HG02938 (cell line): ENCODE measurements around the gene DHX40.
"Not testable (repeated sequence)": the region's sequence is repeated elsewhere in the genome, so short reads cannot be mapped to it uniquely, and the experiment has no call there.

ENCODE experiments used
- ATAC-seq: cut with Tn5 transposase; IDR thresholded peaks from one replicate; pipeline ENCODE4 v1.9.1; 2021; ENCODE audit warnings: mild to moderate bottlenecking, moderate library complexity; ENCODE audit not compliant: unreplicated experiment

DHX40 gene

GRCh38 chr17:59558953-59559352, 6.5 kb upstream of the DHX40 start:
- no peak for ATAC-seq

GRCh38 chr17:59561042-59561441, 4.4 kb upstream of the DHX40 start:
- ATAC-seq: no peak

- peak; percentile 38 for ATAC-seq
Observed at GRCh38 chr17:59565959-59566324, 532 bp downstream of the DHX40 start.

GRCh38 chr17:59569151-59569550, 3.7 kb downstream of the DHX40 start:
- not testable (repeated sequence) for ATAC-seq

- ATAC-seq: no peak
Observed at GRCh38 chr17:59572301-59572924, 7.0 kb downstream of the DHX40 start.

GRCh38 chr17:59584168-59584567, 18.8 kb downstream of the DHX40 start:
- ATAC-seq: not testable (repeated sequence)

GRCh38 chr17:59600169-59600568, 34.8 kb downstream of the DHX40 start:
- ATAC-seq: no peak

GRCh38 chr17:59601130-59601529, 35.7 kb downstream of the DHX40 start:
- ATAC-seq: no peak

- no peak for ATAC-seq
Observed at GRCh38 chr17:59607061-59607460, 41.7 kb downstream of the DHX40 start.

GRCh38 chr17:59607817-59608403, 42.5 kb downstream of the DHX40 start:
- ATAC-seq: no peak

- no peak for ATAC-seq
Observed at GRCh38 chr17:59611503-59611902, 46.1 kb downstream of the DHX40 start.

- ATAC-seq: no peak
Observed at GRCh38 chr17:59616253-59616920, 51.0 kb downstream of the DHX40 start.

GRCh38 chr17:59617156-59617732, 51.8 kb downstream of the DHX40 start:
- no peak for ATAC-seq

GRCh38 chr17:59619035-59619297, 53.6 kb downstream of the DHX40 start:
- ATAC-seq: no peak

GRCh38 chr17:59619298-59620063, 54.1 kb downstream of the DHX40 start, which contains the start of gene CLTC:
TSS of gene CLTC (plus strand) at chr17:59619895. CDS start at chr17:59620132, 237 bp downstream.
- peak; percentile 69 for ATAC-seq

GRCh38 chr17:59620064-59620359, 54.6 kb downstream of the DHX40 start:
- ATAC-seq: peak; percentile 1

- ATAC-seq: no peak
Observed at GRCh38 chr17:59620518-59621259, 55.3 kb downstream of the DHX40 start.

- ATAC-seq: no peak
Observed at GRCh38 chr17:59621771-59622170, 56.4 kb downstream of the DHX40 start.

- ATAC-seq: no peak
Observed at GRCh38 chr17:59623151-59623550, 57.7 kb downstream of the DHX40 start.

- ATAC-seq: no peak
Observed at GRCh38 chr17:59626756-59627155, 61.3 kb downstream of the DHX40 start.

GRCh38 chr17:59627274-59627673, 61.9 kb downstream of the DHX40 start:
- ATAC-seq: no peak
